Mesendoderm (in vitro differentiated cells): ENCODE data around the gene ATPAF2. TPM values are rescaled to one million over a fixed set of nuclear protein-coding genes. Genes with fewer than 3 reads are reported as not detected.

ENCODE experiments used
- DNase-seq: peaks from one replicate; pipeline ENCODE4 v3.0.0; 2013
- H2AK5ac ChIP-seq: 2 replicates; pipeline ENCODE4 v1.6.1; 2013; ENCODE audit warnings: low read length, inconsistent platforms
- H2BK120ac ChIP-seq: 2 replicates; pipeline ENCODE4 v1.6.1; 2013; ENCODE audit warnings: low read depth, mild to moderate bottlenecking, low read length, moderate library complexity, mixed read lengths
- H2BK15ac ChIP-seq: replicated peaks from 2 replicates; pipeline ENCODE4 v1.6.1; 2013; ENCODE audit warnings: low read depth, mild to moderate bottlenecking, moderate library complexity
- H2BK5ac ChIP-seq: 2 replicates; pipeline ENCODE4 v1.6.1; 2013; ENCODE audit warnings: low read length, inconsistent platforms
- H3K18ac ChIP-seq: 2 replicates; pipeline ENCODE4 v1.6.1; 2013; ENCODE audit warnings: mild to moderate bottlenecking, low read length, mixed read lengths
- H3K23ac ChIP-seq: one replicate; pipeline ENCODE4 v1.6.1; 2013; ENCODE audit warnings: low read length
- H3K27ac ChIP-seq: 2 replicates; pipeline ENCODE4 v1.5.1; 2013; ENCODE audit warnings: low read depth, mild to moderate bottlenecking, inconsistent platforms, low read length, moderate library complexity
- H3K27me3 ChIP-seq: 2 replicates; pipeline ENCODE4 v1.6.1; 2013; ENCODE audit warnings: low read length, control low read depth, mild to moderate bottlenecking, inconsistent platforms; ENCODE audit not compliant: insufficient read depth, poor library complexity
- H3K36me3 ChIP-seq: 2 replicates; pipeline ENCODE4 v1.6.1; 2013; ENCODE audit warnings: low read length, inconsistent platforms; ENCODE audit not compliant: control insufficient read depth, insufficient read depth
- H3K4ac ChIP-seq: one replicate; pipeline ENCODE4 v1.6.1; 2013; ENCODE audit warnings: low read depth, mild to moderate bottlenecking, low read length, moderate library complexity
- H3K4me1 ChIP-seq: 2 replicates; pipeline ENCODE4 v1.6.1; 2013; ENCODE audit warnings: low read depth, low read length, inconsistent platforms; ENCODE audit not compliant: control insufficient read depth
- H3K4me2 ChIP-seq: 2 replicates; pipeline ENCODE4 v1.6.1; 2013; ENCODE audit warnings: low read length
- H3K4me3 ChIP-seq: 2 replicates; pipeline ENCODE4 v1.5.1; 2013; ENCODE audit warnings: mild to moderate bottlenecking, low read length
- H3K56ac ChIP-seq: one replicate; pipeline ENCODE4 v1.6.1; 2013; ENCODE audit warnings: low read length
- H3K79me1 ChIP-seq: 2 replicates; pipeline ENCODE4 v1.6.1; 2013; ENCODE audit warnings: low read length, inconsistent platforms
- H3K79me2 ChIP-seq: 2 replicates; pipeline ENCODE4 v1.6.1; 2013; ENCODE audit warnings: mild to moderate bottlenecking, low read length; ENCODE audit not compliant: control insufficient read depth, insufficient read depth
- H3K9ac ChIP-seq: 2 replicates; pipeline ENCODE4 v1.6.1; 2013; ENCODE audit warnings: low read length, inconsistent platforms
- H4K5ac ChIP-seq: one replicate; pipeline ENCODE4 v1.6.1; 2013; ENCODE audit warnings: low read length
- H4K8ac ChIP-seq: one replicate; pipeline ENCODE4 v1.6.1; 2013; ENCODE audit warnings: low read depth, mild to moderate bottlenecking, control low read depth, low read length, moderate library complexity
- WGBS: extraction: QIAGEN DNeasy Blood & Tissue Kit; methylation state at CpG from one replicate; pipeline ENCODE4 v1.1.7; 2013; ENCODE audit warnings: low lambda C conversion rate, missing lambda C conversion rate; ENCODE audit not compliant: insufficient coverage; ENCODE audit errors: extremely low coverage; 5-methylcytosine and 5-hydroxymethylcytosine counted together
- polyA plus RNA-seq, 2 experiments: library from polyadenylated mRNA; stranded (reverse); fragments of 200-250 nt; gene quantifications; one replicate each; pipeline ENCODE4 v1.2.3, GENCODE V29; 2013

The ATPAF2 gene
- polyA plus RNA-seq (2013, experiment 1 of 2) = 15.1 TPM
- 15.9 TPM for polyA plus RNA-seq (2013, experiment 2 of 2)

GRCh38 chr17:18038861-18039534 is at the start of gene ATPAF2, which contains the start of gene GID4:
Gene ATPAF2 (minus strand): TSS chr17:18039168. CDS start chr17:18039013, 155 bp downstream.
Gene GID4 (plus strand): TSS chr17:18039408. CDS start chr17:18039465, 57 bp downstream.
- DNase-seq = peak; percentile 100
- peak within 1 kb of the TSS; percentile 39 for H3K18ac ChIP-seq
- H3K4me1 ChIP-seq = peaks cover 7% of the 10 kb centered on the region
- H3K79me1 ChIP-seq = peaks cover 14% of the 10 kb centered on the region
- H2BK120ac ChIP-seq = peak within 1 kb of the TSS; percentile 8
- H3K4me2 ChIP-seq = peak within 1 kb of the TSS; percentile 91
- peak within 1 kb of the TSS; percentile 77 for H3K9ac ChIP-seq
- H4K8ac ChIP-seq = no peak within 1 kb of the TSS
- WGBS = no CpG with 5 or more reads among the region's 67 CpGs
- no peak within 1 kb of the TSS for H2BK15ac ChIP-seq
- H4K5ac ChIP-seq = no peak within 1 kb of the TSS
- peaks cover 2% of the 10 kb centered on the region for H3K79me2 ChIP-seq
- no peaks in the 10 kb centered on the region for H3K27me3 ChIP-seq
- peak within 1 kb of the TSS; percentile 24 for H3K4ac ChIP-seq
- no peaks in the 10 kb centered on the region for H3K36me3 ChIP-seq
- H3K4me3 ChIP-seq = peak within 1 kb of the TSS; percentile 68
- H3K23ac ChIP-seq = peak within 1 kb of the TSS; percentile 81
- no peak within 1 kb of the TSS for H2BK5ac ChIP-seq
- H3K27ac ChIP-seq = no peak within 1 kb of the TSS
- peak within 1 kb of the TSS; percentile 88 for H3K56ac ChIP-seq
- no peak within 1 kb of the TSS for H2AK5ac ChIP-seq

- Histone ChIP-seq H3K4me1 (peaks cover 2% of the 10 kb centered on the region), H3K4me3 (peak within 1 kb of the TSS; percentile 83), H2AK5ac (peak within 1 kb of the TSS; percentile 62), H3K18ac (peak within 1 kb of the TSS; percentile 9), H3K79me1 (peaks cover 10% of the 10 kb centered on the region), H3K27ac (no peak within 1 kb of the TSS), H3K9ac (peak within 1 kb of the TSS; percentile 78), H2BK15ac (no peak within 1 kb of the TSS), H3K79me2 (peaks cover 10% of the 10 kb centered on the region), H3K4ac (peak within 1 kb of the TSS; percentile 91), H3K56ac (peak within 1 kb of the TSS; percentile 91), H2BK120ac (no peak within 1 kb of the TSS), H3K23ac (peak within 1 kb of the TSS; percentile 45), H4K5ac (peak within 1 kb of the TSS; percentile 77), H3K36me3 (no peaks in the 10 kb centered on the region), H3K4me2 (peak within 1 kb of the TSS; percentile 88), H4K8ac (peak within 1 kb of the TSS; percentile 94), H2BK5ac (no peak within 1 kb of the TSS), H3K27me3 (no peaks in the 10 kb centered on the region)
- peak; percentile 94 for DNase-seq
- WGBS = no CpG with 5 or more reads among the region's 52 CpGs
Measured at GRCh38 chr17:18087610-18088491, 48.9 kb upstream of the ATPAF2 start, which contains the start of gene DRG2. Gene DRG2 (plus strand): TSS chr17:18087948. CDS start chr17:18088024, 76 bp downstream.

- no peak overlapping the region for H3K4me3 ChIP-seq
- no peak overlapping the region for H3K4ac ChIP-seq
- no peak for DNase-seq
- H3K4me1 ChIP-seq = peaks cover 2% of the 10 kb centered on the region
- H3K79me1 ChIP-seq = peaks cover 9% of the 10 kb centered on the region
- H3K36me3 ChIP-seq = no peaks in the 10 kb centered on the region
- H3K79me2 ChIP-seq = peaks cover 10% of the 10 kb centered on the region
- H3K56ac ChIP-seq = no peak overlapping the region
- H3K27ac ChIP-seq = no peak overlapping the region
- no peak overlapping the region for H2BK5ac ChIP-seq
- H2AK5ac ChIP-seq = no peak overlapping the region
- H4K8ac ChIP-seq = no peak overlapping the region
- no peak overlapping the region for H4K5ac ChIP-seq
- no peak overlapping the region for H3K23ac ChIP-seq
- no CpG with 5 or more reads among the region's 4 CpGs for WGBS
- H3K27me3 ChIP-seq = no peaks in the 10 kb centered on the region
- H3K18ac ChIP-seq = no peak overlapping the region
- H3K9ac ChIP-seq = no peak overlapping the region
- no peak overlapping the region for H2BK120ac ChIP-seq
- no peak overlapping the region for H2BK15ac ChIP-seq
- H3K4me2 ChIP-seq = no peak overlapping the region
Measured at GRCh38 chr17:18084256-18084655, 45.3 kb upstream of the ATPAF2 start.

- no peak overlapping the region for H3K9ac ChIP-seq
- no peak overlapping the region for H3K27ac ChIP-seq
- no peak overlapping the region for H3K4me2 ChIP-seq
- WGBS = no CpG with 5 or more reads among the region's 4 CpGs
- no peak overlapping the region for H3K56ac ChIP-seq
- H3K23ac ChIP-seq = no peak overlapping the region
- no peak overlapping the region for H2BK120ac ChIP-seq
- H3K79me1 ChIP-seq = no peaks in the 10 kb centered on the region
- H3K18ac ChIP-seq = no peak overlapping the region
- H2BK15ac ChIP-seq = no peak overlapping the region
- H2BK5ac ChIP-seq = no peak overlapping the region
- DNase-seq = no peak
- no peaks in the 10 kb centered on the region for H3K79me2 ChIP-seq
- H3K4me1 ChIP-seq = no peaks in the 10 kb centered on the region
- no peaks in the 10 kb centered on the region for H3K36me3 ChIP-seq
- no peak overlapping the region for H2AK5ac ChIP-seq
- no peak overlapping the region for H4K5ac ChIP-seq
- no peak overlapping the region for H3K4ac ChIP-seq
- H3K4me3 ChIP-seq = no peak overlapping the region
- no peak overlapping the region for H4K8ac ChIP-seq
- no peaks in the 10 kb centered on the region for H3K27me3 ChIP-seq
Measured at GRCh38 chr17:18079543-18079942, 40.6 kb upstream of the ATPAF2 start.

- DNase-seq = no peak
- WGBS = no CpG with 5 or more reads among the region's 7 CpGs
- Histone ChIP-seq H2AK5ac (no peak overlapping the region), H3K27ac (no peak overlapping the region), H3K36me3 (no peaks in the 10 kb centered on the region), H3K23ac (no peak overlapping the region), H3K4ac (no peak overlapping the region), H3K79me2 (no peaks in the 10 kb centered on the region), H4K5ac (no peak overlapping the region), H3K4me3 (no peak overlapping the region), H2BK15ac (no peak overlapping the region), H3K4me1 (no peaks in the 10 kb centered on the region), H3K18ac (no peak overlapping the region), H2BK5ac (no peak overlapping the region), H3K4me2 (no peak overlapping the region), H3K27me3 (no peaks in the 10 kb centered on the region), H3K56ac (no peak overlapping the region), H3K79me1 (no peaks in the 10 kb centered on the region), H4K8ac (no peak overlapping the region), H2BK120ac (no peak overlapping the region), H3K9ac (no peak overlapping the region)
Measured at GRCh38 chr17:18076936-18077335, 38.0 kb upstream of the ATPAF2 start.
